Glomerular visceral epithelial cell (primary cell): ENCODE measurements around the gene PCGF5.

Experiments
- DNase-seq: peaks from one replicate; pipeline ENCODE4 v3.0.0-alpha.2; 2016; ENCODE audit errors: extremely low spot score

The PCGF5 gene

GRCh38 chr10:91328320-91328984, 108.0 kb downstream of the PCGF5 start:
- DNase-seq, result no peak
